Tibial nerve (tissue), 4 donors: ENCODE measurements around the gene RANBP17. TPM values are rescaled to one million over a fixed set of nuclear protein-coding genes. Genes with fewer than 3 reads are reported as not detected.

Experiments
- DNase-seq, 2 donors: peaks; one replicate each; pipeline ENCODE4 v3.0.0-alpha.2; 2019; ENCODE audit warnings: low spot score in 2 of 2
- H3K27ac ChIP-seq, 4 donors: fragments of 200-600 bp; sonication (generic) in 3 of 4; one replicate each; pipeline ENCODE4 v1.5.1; 2017 to 2019; ENCODE audit warnings: mild to moderate bottlenecking in 1 of 4
- H3K27me3 ChIP-seq, 2 donors: fragments of 200-600 bp; sonication (generic) in 1 of 2; one replicate each; pipeline versions ENCODE4 v1.5.1 to v1.6.0; 2017 to 2019
- H3K36me3 ChIP-seq, 3 donors: fragments of 200-600 bp; sonication (generic); one replicate each; pipeline ENCODE4 v1.5.1; 2018 to 2019
- H3K4me1 ChIP-seq, 4 donors: fragments of 200-600 bp; sonication (generic) in 3 of 4; one replicate each; pipeline ENCODE4 v1.5.1; 2017 to 2019
- H3K4me3 ChIP-seq, 4 donors: fragments of 200-600 bp; sonication (generic) in 3 of 4; one replicate each; pipeline ENCODE4 v1.5.1; 2017 to 2019; ENCODE audit warnings: mild to moderate bottlenecking in 1 of 4, moderate library complexity in 1 of 4
- H3K9me3 ChIP-seq, 4 donors: fragments of 200-600 bp; sonication (generic) in 3 of 4; one replicate each; pipeline ENCODE4 v1.5.1; 2017 to 2019
- CTCF ChIP-seq, 5 experiments: fragments of 200-600 bp in 3 of 5; fragments of 450-650 bp in 2 of 5; sonication (generic) in 3 of 5; IDR thresholded peaks; one replicate each; pipeline ENCODE4 v1.5.1; 2016 to 2019; ENCODE audit warnings: antibody characterized with exemption in 5 of 5, mild to moderate bottlenecking in 3 of 5, moderate library complexity in 2 of 5
- EP300 ChIP-seq, 2 donors: sonication (generic); formaldehyde crosslinking; IDR thresholded peaks; one replicate each; pipeline ENCODE4 v1.6.1; 2017; ENCODE audit warnings: antibody characterized with exemption in 2 of 2, mild to moderate bottlenecking in 1 of 2
- POLR2A ChIP-seq, 2 donors: fragments of 450-650 bp; IDR thresholded peaks; one replicate each; pipeline ENCODE4 v1.6.1; 2017; ENCODE audit warnings: antibody characterized with exemption in 2 of 2, mild to moderate bottlenecking in 2 of 2, moderate library complexity in 2 of 2
- WGBS, 2 donors: methylation state at CpG; one replicate each; pipeline ENCODE4 v1.1.5; 2018; 5-methylcytosine and 5-hydroxymethylcytosine counted together
- total RNA-seq, 4 donors: library from RNA; depleted of rRNA; stranded (reverse); fragments of >200 nt; gene quantifications; one replicate each; pipeline ENCODE4 v1.1.0, GENCODE V29; 2016

The RANBP17 gene
- total RNA-seq, 4 donors from 2014 or later = 10.8 to 34.5 (median 17.6) TPM

- no peak for TF ChIP-seq POLR2A (IDR thresholded peaks at IDR 0.05)
- TF ChIP-seq CTCF (IDR thresholded peaks at IDR 0.05) = no peak
- TF ChIP-seq EP300 (IDR thresholded peaks at IDR 0.05) = no peak
- 71 to 79% methylated on average over 2 of the region's 2 CpGs for WGBS, 2 donors
- DNase-seq = no peak
- Histone ChIP-seq H3K36me3 (no peaks in the 10 kb centered on the region), H3K27me3 (no peaks in the 10 kb centered on the region), H3K27ac (no peak overlapping the region), H3K9me3 (peaks cover 0 to 4% (median 0%) of the 10 kb centered on the region in 4 donors), H3K4me3 (no peak overlapping the region), H3K4me1 (no peaks in the 10 kb centered on the region)
Measured at GRCh38 chr5:171127314-171127713, 265.5 kb downstream of the RANBP17 start.

GRCh38 chr5:171128136-171128535 is 266.3 kb downstream of the RANBP17 start:
- 56 to 60% methylated on average over 4 of the region's 4 CpGs for WGBS, 2 donors
- Histone ChIP-seq H3K36me3 (no peaks in the 10 kb centered on the region), H3K27ac (no peak overlapping the region), H3K4me1 (no peaks in the 10 kb centered on the region), H3K9me3 (peaks cover 0 to 4% (median 0%) of the 10 kb centered on the region in 4 donors), H3K4me3 (no peak overlapping the region), H3K27me3 (no peaks in the 10 kb centered on the region)
- no peak for DNase-seq
- no peak for TF ChIP-seq EP300 (IDR thresholded peaks at IDR 0.05)
- TF ChIP-seq CTCF (IDR thresholded peaks at IDR 0.05) = no peak
- no peak for TF ChIP-seq POLR2A (IDR thresholded peaks at IDR 0.05)

DNA sequence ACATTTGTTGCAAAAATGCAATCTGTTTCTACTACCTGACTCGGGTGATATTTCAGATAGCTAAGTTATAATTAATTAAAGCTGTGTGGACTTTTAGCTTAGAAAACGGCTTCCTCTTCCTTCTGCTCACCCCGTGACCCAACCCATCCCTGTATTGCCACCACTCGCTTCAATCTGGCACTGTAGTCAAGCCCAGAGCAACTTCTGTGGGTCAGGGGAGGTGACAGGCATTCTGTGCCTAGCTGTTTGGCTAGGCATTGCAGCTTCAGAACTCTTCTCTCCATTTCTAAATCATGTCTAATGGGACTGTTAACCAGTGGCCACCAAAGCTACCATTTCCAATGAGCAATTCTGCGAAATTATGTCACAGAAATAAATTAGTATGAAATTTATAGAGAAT is 267.5 kb downstream of the RANBP17 start:
- Histone ChIP-seq H3K27me3 (no peaks in the 10 kb centered on the region), H3K27ac (no peak overlapping the region), H3K4me1 (no peaks in the 10 kb centered on the region), H3K9me3 (peaks cover 0 to 4% (median 0%) of the 10 kb centered on the region in 4 donors), H3K4me3 (no peak overlapping the region), H3K36me3 (no peaks in the 10 kb centered on the region)
- no peak for DNase-seq
- TF ChIP-seq EP300 (IDR thresholded peaks at IDR 0.05) (no peak), POLR2A (IDR thresholded peaks at IDR 0.05) (no peak), CTCF (IDR thresholded peaks at IDR 0.05) (no peak)
- WGBS, 2 donors = 80% methylated on average over 5 of the region's 5 CpGs

GRCh38 chr5:171131497-171131896 is 269.7 kb downstream of the RANBP17 start:
- no peaks in the 10 kb centered on the region for H3K36me3 ChIP-seq
- H3K27me3 ChIP-seq = no peaks in the 10 kb centered on the region
- no peak overlapping the region for H3K27ac ChIP-seq
- TF ChIP-seq POLR2A (IDR thresholded peaks at IDR 0.05) (no peak), EP300 (IDR thresholded peaks at IDR 0.05) (no peak), CTCF (IDR thresholded peaks at IDR 0.05) (no peak)
- no peaks in the 10 kb centered on the region for H3K4me1 ChIP-seq
- no peak overlapping the region for H3K4me3 ChIP-seq
- DNase-seq = no peak
- H3K9me3 ChIP-seq = no peaks in the 10 kb centered on the region

GRCh38 chr5:171137768-171138525 is 276.1 kb downstream of the RANBP17 start:
- no peaks in the 10 kb centered on the region for H3K36me3 ChIP-seq
- no peaks in the 10 kb centered on the region for H3K9me3 ChIP-seq
- H3K4me1 ChIP-seq = no peaks in the 10 kb centered on the region
- WGBS, 2 donors = 67 to 88% methylated on average over 1 of the region's 1 CpG
- TF ChIP-seq CTCF (IDR thresholded peaks at IDR 0.05) = no peak
- no peak for TF ChIP-seq POLR2A (IDR thresholded peaks at IDR 0.05)
- TF ChIP-seq EP300 (IDR thresholded peaks at IDR 0.05) = no peak
- no peak for DNase-seq
- H3K27ac ChIP-seq = no peak overlapping the region
- H3K27me3 ChIP-seq = no peaks in the 10 kb centered on the region
- no peak overlapping the region for H3K4me3 ChIP-seq
